Common myeloid progenitor, CD34-positive (primary cell): ENCODE results near the gene SIGLEC10.
"Not testable (repeated sequence)": the region's sequence is repeated elsewhere in the genome, so short reads cannot be mapped to it uniquely, and the experiment has no call there.

ENCODE experiments used
- CTCF ChIA-PET: fragments of 350-600 bp; sonication (Branson Sonifier 250); formaldehyde crosslinking; loops from one replicate; lab custom pipeline; 2021; ENCODE audit warnings: antibody characterized with exemption; lab: Charles Lee
- POLR2A ChIA-PET: fragments of 350-600 bp; sonication (Branson Sonifier 250); formaldehyde crosslinking; loops from one replicate; lab custom pipeline; 2021; ENCODE audit warnings: antibody characterized with exemption; lab: Charles Lee
- DNase-seq, 3 donors: peaks; one replicate each; pipeline versions ENCODE4 v3.0.0 to v3.0.0-alpha.2; 2013
- H3K27ac ChIP-seq, 2 experiments: 1 replicate in 1 of 2; 2 replicates in 1 of 2; pipeline ENCODE4 v1.7.0; 2013; ENCODE audit warnings: inconsistent platforms in 2 of 2, low read length in 2 of 2, mild to moderate bottlenecking in 2 of 2, low read depth in 1 of 2, moderate library complexity in 1 of 2; ENCODE audit not compliant: severe bottlenecking in 2 of 2, insufficient read depth in 1 of 2, poor library complexity in 1 of 2
- H3K27me3 ChIP-seq, 5 experiments: replicated peaks in 2 of 5; 1 replicate in 3 of 5; 2 replicates in 2 of 5; pipeline versions ENCODE4 v1.6.1 to v1.7.0; 2013; ENCODE audit warnings: low read length in 4 of 5, mild to moderate bottlenecking in 2 of 5, moderate library complexity in 2 of 5, inconsistent platforms in 1 of 5; ENCODE audit not compliant: insufficient read depth in 5 of 5, control insufficient read depth in 4 of 5
- H3K36me3 ChIP-seq, 4 experiments: 1 replicate in 2 of 4; 2 replicates in 2 of 4; pipeline versions ENCODE4 v1.6.1 to v1.7.0; 2013; ENCODE audit warnings: low read length in 3 of 4, control low read depth in 1 of 4, mild to moderate bottlenecking in 1 of 4; ENCODE audit not compliant: control insufficient read depth in 4 of 4, insufficient read depth in 4 of 4
- H3K4me1 ChIP-seq, 4 experiments: 1 replicate in 3 of 4; 2 replicates in 1 of 4; pipeline versions ENCODE4 v1.6.1 to v1.7.1; 2013; ENCODE audit warnings: low read length in 3 of 4, mild to moderate bottlenecking in 3 of 4, control low read depth in 1 of 4, inconsistent platforms in 1 of 4, moderate library complexity in 1 of 4; ENCODE audit not compliant: control insufficient read depth in 4 of 4, insufficient read depth in 4 of 4; ENCODE audit errors: control extremely low read depth in 1 of 4
- H3K4me3 ChIP-seq, 7 experiments: 1 replicate in 4 of 7; 2 replicates in 3 of 7; pipeline versions ENCODE4 v1.5.1 to v1.7.0; 2013; ENCODE audit warnings: mild to moderate bottlenecking in 7 of 7, low read length in 6 of 7, moderate library complexity in 6 of 7, inconsistent platforms in 2 of 7, low read depth in 2 of 7, control low read depth in 1 of 7; ENCODE audit not compliant: insufficient read depth in 4 of 7, control insufficient read depth in 1 of 7; ENCODE audit errors: extremely low read depth in 1 of 7
- H3K9me3 ChIP-seq, 5 experiments: 1 replicate in 4 of 5; 2 replicates in 1 of 5; pipeline versions ENCODE4 v1.6.1 to v1.7.1; 2013; ENCODE audit warnings: low read length in 4 of 5, mild to moderate bottlenecking in 2 of 5, inconsistent platforms in 1 of 5, low read depth in 1 of 5, moderate library complexity in 1 of 5; ENCODE audit not compliant: control insufficient read depth in 4 of 5, insufficient read depth in 2 of 5; ENCODE audit errors: control extremely low read depth in 1 of 5
- WGBS: methylation state at CpG from one replicate; pipeline ENCODE4 v1.1.5; 2013; ENCODE audit not compliant: insufficient coverage; 5-methylcytosine and 5-hydroxymethylcytosine counted together

SIGLEC10 gene

DNA sequence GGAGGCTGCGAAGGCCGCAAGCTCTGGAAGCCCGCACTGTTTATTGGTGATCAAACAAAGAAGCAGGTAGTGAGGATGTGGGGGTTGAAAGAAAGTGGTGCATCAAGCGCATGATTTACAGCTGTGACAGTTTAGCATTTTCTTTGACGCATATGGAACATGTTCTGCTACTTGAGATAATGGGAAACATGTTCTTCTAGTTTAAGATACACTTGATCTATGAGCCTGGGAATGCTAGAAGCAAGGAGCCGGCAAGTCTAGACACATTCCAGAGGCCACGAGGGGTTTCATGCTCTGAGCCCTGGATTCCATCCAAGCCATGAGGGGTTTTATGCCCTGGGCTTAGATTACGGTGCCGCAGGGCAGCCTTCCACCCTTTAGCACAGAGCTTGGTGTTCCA, 20.0 kb downstream of the SIGLEC10 start:
- H3K4me1 ChIP-seq, result peaks cover 0 to 19% (median 15%) of the 10 kb centered on the region in 4 experiments
- H3K4me3 ChIP-seq, DNase-seq, POLR2A ChIA-PET, H3K9me3 ChIP-seq, H3K27me3 ChIP-seq, H3K36me3 ChIP-seq, H3K27ac ChIP-seq: not testable (repeated sequence)
- WGBS, result 97% methylated on average over 9 of the region's 9 CpGs
- CTCF ChIA-PET, result interaction anchor here (0.8 to 10.2 kb wide), 14 partner anchors 9 to 206 kb away, joined by 3 to 101 read pairs (median 5); partner anchors contain the start of genes NKG7, SIGLEC10 and VSIG10L

GRCh38 chr19:51396175-51396574, 21.3 kb downstream of the SIGLEC10 start:
- no peak for DNase-seq
- Histone ChIP-seq H3K4me1 (peaks cover 0 to 20% (median 17%) of the 10 kb centered on the region in 4 experiments), H3K4me3 (no peak overlapping the region), H3K36me3 (no peaks in the 10 kb centered on the region), H3K27me3 (no peaks in the 10 kb centered on the region), H3K9me3 (no peaks in the 10 kb centered on the region), H3K27ac (no peak overlapping the region)
- 94% methylated on average over 2 of the region's 2 CpGs for WGBS
- ChIA-PET POLR2A (no interaction called here), CTCF (interaction anchor here (0.7 to 10.2 kb wide), 5 partner anchors 11 to 126 kb away, joined by 3 to 101 read pairs (median 22); partner anchors contain the start of gene SIGLEC10)

DNA sequence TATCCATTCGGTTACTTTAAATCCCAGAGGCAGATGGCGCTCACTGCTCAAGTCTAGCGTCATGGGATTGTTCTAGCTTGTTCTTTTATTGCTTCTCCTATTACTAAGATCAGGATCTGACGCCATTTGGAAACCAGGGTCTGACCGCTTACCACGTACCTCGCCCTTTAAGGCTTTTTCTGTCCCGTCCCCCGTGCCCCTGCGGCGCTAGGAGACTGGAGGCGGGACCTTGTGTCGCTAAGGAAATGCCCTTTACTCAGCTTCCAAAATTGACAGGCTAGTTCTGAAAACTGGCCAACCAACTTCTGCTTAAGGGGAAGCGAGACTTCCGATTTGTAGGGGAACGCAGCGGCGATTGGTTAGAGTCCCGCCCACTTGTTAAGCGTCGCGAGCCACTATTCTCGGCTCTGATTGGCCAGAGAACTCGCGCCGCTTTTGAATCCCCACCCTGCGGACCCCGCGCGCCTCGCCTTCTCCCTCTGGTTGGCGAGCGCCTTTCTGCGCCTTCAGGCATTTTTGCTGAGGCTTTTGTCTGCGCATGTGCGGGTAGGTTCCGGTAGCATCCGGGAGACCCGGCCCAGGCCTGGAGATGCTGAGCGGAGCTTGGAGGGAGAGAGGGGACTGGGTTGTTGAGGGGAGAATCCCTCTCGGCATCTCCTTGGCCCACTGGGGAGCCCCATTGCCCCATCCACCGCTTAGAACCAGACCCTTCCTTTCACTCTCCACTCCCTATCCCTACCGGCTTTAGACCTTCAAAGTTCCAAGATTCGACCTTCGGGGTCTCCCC, 23.2 kb downstream of the SIGLEC10 start:
- no peaks in the 10 kb centered on the region for H3K36me3 ChIP-seq
- peak overlapping the region; percentile 51 to 85 for H3K27ac ChIP-seq
- peaks cover 0 to 28% (median 24%) of the 10 kb centered on the region in 4 experiments for H3K4me1 ChIP-seq
- DNase-seq, result peak; percentile 98 to 99 (median 99)
- ChIA-PET CTCF (interaction anchor here (0.7 to 10.2 kb wide), 7 partner anchors 14 to 269 kb away, joined by 3 to 101 read pairs (median 3); partner anchors contain the start of gene SIGLEC10), POLR2A (interaction anchor here (0.6 kb wide), 1 partner anchor 30 kb away, joined by 4 read pairs; no protein-coding TSS in a partner anchor)
- H3K27me3 ChIP-seq, result no peaks in the 10 kb centered on the region
- H3K9me3 ChIP-seq, result no peaks in the 10 kb centered on the region
- WGBS, result 4% methylated on average over 36 of the region's 45 CpGs
- peak overlapping the region; percentile 25 to 81 (median 66) for H3K4me3 ChIP-seq

- Histone ChIP-seq H3K27ac (no peak overlapping the region), H3K36me3 (no peaks in the 10 kb centered on the region), H3K9me3 (no peaks in the 10 kb centered on the region), H3K27me3 (no peaks in the 10 kb centered on the region), H3K4me3 (no peak overlapping the region), H3K4me1 (peaks cover 0 to 28% (median 24%) of the 10 kb centered on the region in 4 experiments)
- CTCF ChIA-PET, result no interaction called here
- no peak for DNase-seq
- POLR2A ChIA-PET, result no interaction called here
- no CpG with 5 or more reads among the region's 1 CpG for WGBS
These were observed 24.7 kb downstream of the SIGLEC10 start for GRCh38 chr19:51392701-51393100.

GRCh38 chr19:51391073-51391611, 26.3 kb downstream of the SIGLEC10 start:
- H3K36me3 ChIP-seq, result no peaks in the 10 kb centered on the region
- H3K4me1 ChIP-seq, result peaks cover 0 to 28% (median 24%) of the 10 kb centered on the region in 4 experiments
- ChIA-PET CTCF (no interaction called here), POLR2A (interaction anchor here (1.0 kb wide), 1 partner anchor 24 kb away, joined by 4 read pairs; no protein-coding TSS in a partner anchor)
- H3K4me3 ChIP-seq, result peak overlapping the region in 6 of 7 experiments; percentile 19 to 69 (median 51)
- H3K9me3 ChIP-seq, result no peaks in the 10 kb centered on the region
- no peaks in the 10 kb centered on the region for H3K27me3 ChIP-seq
- WGBS, result 43% methylated on average over 6 of the region's 8 CpGs
- no peak for DNase-seq
- peak overlapping the region in 1 of 2 experiments; percentile 73 for H3K27ac ChIP-seq

- no peak for DNase-seq
- 96% methylated on average over 8 of the region's 14 CpGs for WGBS
- Histone ChIP-seq H3K36me3 (no peaks in the 10 kb centered on the region), H3K4me3 (no peak overlapping the region), H3K4me1 (peaks cover 0 to 17% (median 13%) of the 10 kb centered on the region in 4 experiments), H3K27me3 (no peaks in the 10 kb centered on the region), H3K27ac (no peak overlapping the region), H3K9me3 (no peaks in the 10 kb centered on the region)
- POLR2A ChIA-PET, result no interaction called here
- CTCF ChIA-PET, result interaction anchor here (0.9 to 1.6 kb wide), 3 partner anchors 10 to 49 kb away, joined by 3 to 5 read pairs (median 4); no protein-coding TSS in a partner anchor
These were observed 28.3 kb downstream of the SIGLEC10 start for GRCh38 chr19:51389143-51389542.
